Activated naive CD8-positive, alpha-beta T cell (primary cell): ENCODE results near the gene MYO7B.

Source experiments
- H3K27ac Mint-ChIP-seq: one replicate; pipeline ENCODE4 v1.8.0; 2021; ENCODE audit warnings: mixed read lengths
- H3K27me3 Mint-ChIP-seq: one replicate; pipeline ENCODE4 v1.8.0; 2021; ENCODE audit warnings: mixed read lengths
- H3K36me3 Mint-ChIP-seq: one replicate; pipeline ENCODE4 v1.8.0; 2021; ENCODE audit warnings: mixed read lengths
- H3K4me1 Mint-ChIP-seq: one replicate; pipeline ENCODE4 v1.8.0; 2021; ENCODE audit warnings: low read depth, mixed read lengths
- H3K4me3 Mint-ChIP-seq: one replicate; pipeline ENCODE4 v1.8.0; 2021; ENCODE audit warnings: mild to moderate bottlenecking, mixed read lengths
- H3K9me3 Mint-ChIP-seq: one replicate; pipeline ENCODE4 v1.8.0; 2021; ENCODE audit warnings: low read depth, mixed read lengths

The MYO7B gene

DNA sequence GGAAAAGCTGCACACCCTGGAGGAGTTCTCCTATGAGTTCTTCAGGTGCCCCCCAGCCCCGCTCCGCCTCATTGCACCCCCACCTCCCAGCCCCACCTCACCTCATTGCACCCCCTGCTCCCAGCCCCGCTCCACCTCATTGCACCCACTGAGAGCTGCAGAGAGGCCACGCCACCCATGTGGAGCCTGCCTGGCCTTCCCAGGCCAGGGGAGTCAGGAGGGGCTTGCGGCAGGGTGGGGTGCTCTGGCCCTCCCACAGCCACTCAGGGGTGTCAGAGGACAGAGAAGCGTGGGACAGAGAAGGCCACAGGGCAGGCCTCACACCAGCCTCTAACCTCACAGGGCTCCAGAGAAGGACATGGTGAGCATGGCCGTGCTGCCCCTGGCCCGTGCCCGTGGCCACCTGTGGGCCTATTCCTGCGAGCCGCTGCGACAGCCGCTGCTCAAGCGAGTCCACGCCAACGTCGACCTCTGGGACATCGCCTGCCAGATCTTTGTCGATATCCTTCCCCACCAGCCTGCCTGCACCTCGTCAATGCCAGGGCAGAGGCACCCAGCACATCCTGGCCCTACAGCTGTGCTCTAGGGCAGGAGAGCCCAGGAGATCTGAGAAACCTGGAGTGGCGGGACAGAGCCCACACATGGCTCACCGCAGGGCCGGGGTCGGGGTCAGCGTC is 95.5 kb downstream of the MYO7B start:
- H3K27me3 Mint-ChIP-seq = no peaks in the 10 kb centered on the region
- H3K4me1 Mint-ChIP-seq = peaks cover 23% of the 10 kb centered on the region
- no peaks in the 10 kb centered on the region for H3K36me3 Mint-ChIP-seq
- no peak overlapping the region for H3K4me3 Mint-ChIP-seq
- no peak overlapping the region for H3K27ac Mint-ChIP-seq
- H3K9me3 Mint-ChIP-seq = no peaks in the 10 kb centered on the region

DNA sequence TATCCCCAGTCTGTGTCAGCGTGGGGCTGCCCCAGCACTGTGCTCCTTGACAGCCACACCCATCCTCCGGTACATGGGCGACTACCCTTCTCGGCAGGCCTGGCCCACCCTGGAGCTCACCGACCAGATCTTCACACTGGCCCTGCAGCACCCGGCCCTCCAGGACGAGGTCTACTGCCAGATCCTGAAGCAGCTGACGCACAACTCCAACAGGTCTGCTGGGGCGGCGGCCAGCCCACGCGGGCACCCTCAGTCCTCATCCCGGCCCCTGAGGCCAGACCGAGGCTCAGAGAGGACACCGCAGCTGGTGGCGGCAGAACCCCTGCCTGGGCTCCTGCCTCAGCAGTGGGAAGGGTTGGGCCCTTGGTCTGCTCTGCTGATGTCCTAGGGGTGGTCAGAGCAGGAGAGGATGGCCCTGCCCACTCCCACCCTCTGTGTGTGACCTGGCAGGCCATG is 96.1 kb downstream of the MYO7B start:
- H3K27ac Mint-ChIP-seq = no peak overlapping the region

DNA sequence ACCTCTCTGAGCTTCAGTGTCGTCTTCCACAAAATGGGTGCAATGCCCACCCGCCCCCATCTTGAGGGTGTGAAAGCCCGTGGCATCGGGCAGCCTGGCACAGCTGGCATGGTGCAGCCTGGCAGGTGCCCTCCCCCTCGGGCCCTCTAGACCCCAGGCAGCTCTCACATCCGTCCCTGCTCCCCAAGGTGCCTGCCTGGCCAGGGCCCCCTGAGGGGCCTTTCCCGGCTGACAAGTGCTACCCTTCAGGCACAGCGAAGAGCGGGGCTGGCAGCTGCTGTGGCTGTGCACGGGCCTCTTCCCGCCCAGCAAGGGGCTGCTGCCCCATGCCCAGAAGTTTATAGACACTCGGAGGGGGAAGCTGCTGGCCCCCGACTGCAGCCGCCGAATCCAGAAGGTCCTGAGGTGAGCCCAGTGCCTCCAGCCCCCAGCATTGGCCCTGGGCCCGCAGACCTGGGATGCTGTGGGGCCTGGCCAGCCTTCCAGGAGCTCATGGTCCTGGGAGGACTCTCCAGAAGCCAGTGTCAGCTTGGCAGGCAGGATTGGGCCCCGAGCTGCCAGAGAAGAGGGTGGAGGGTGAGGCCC is 96.6 kb downstream of the MYO7B start:
- Mint-ChIP-seq H3K27me3 (no peaks in the 10 kb centered on the region), H3K4me1 (peaks cover 31% of the 10 kb centered on the region), H3K4me3 (no peak overlapping the region), H3K36me3 (no peaks in the 10 kb centered on the region), H3K27ac (no peak overlapping the region), H3K9me3 (no peaks in the 10 kb centered on the region)

More for the DNA sequence above, 96.1 kb downstream of the MYO7B start:
- no peaks in the 10 kb centered on the region for H3K36me3 Mint-ChIP-seq
- no peaks in the 10 kb centered on the region for H3K27me3 Mint-ChIP-seq
- peaks cover 27% of the 10 kb centered on the region for H3K4me1 Mint-ChIP-seq
- H3K4me3 Mint-ChIP-seq = no peak overlapping the region
- H3K9me3 Mint-ChIP-seq = no peaks in the 10 kb centered on the region

DNA sequence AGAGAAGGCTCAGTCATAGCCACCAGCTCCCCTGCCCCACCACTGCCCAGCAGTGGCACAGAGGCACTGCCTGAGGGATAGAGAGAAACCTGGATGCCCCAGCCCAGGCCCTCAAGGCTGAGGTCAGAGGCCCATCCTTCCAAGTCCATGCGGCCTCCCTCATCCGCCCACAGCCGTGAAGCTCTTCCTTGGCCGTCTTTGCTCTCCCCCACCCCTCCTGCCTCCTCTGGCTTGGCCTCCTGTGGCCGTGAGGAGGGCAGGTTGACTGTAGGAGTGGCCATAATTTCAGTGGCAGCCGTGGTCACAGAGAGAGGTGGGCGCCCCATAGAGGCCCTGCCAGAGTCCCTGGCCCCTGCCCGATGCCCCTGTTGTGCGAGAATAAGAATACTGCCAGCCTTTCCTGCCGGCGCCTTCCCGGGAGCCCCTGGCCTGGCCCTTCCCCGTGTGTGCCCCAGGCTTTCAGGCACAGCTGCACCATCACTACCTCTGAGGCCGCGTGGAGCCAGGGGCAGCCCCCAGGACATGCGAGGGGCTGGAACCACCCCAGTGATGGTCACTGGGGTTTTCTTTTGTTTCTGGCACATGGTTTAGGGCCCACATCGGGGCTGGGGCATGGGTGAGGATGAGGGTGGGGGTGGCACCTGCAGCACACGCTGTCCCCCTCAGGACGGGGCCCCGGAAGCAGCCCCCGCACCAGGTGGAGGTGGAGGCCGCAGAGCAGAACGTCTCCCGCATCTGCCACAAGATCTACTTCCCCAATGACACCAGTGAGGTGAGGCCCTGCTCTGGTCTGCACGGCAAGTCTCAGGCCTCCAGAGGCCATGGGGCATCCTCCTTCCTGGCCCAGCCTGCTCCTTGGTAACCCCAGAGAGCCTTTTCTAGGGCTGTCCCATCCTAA is 97.4 kb downstream of the MYO7B start:
- Mint-ChIP-seq H3K4me3 (no peak overlapping the region), H3K27me3 (no peaks in the 10 kb centered on the region), H3K36me3 (no peaks in the 10 kb centered on the region), H3K27ac (peak overlapping the region; percentile 72), H3K9me3 (no peaks in the 10 kb centered on the region), H3K4me1 (peaks cover 34% of the 10 kb centered on the region)

DNA sequence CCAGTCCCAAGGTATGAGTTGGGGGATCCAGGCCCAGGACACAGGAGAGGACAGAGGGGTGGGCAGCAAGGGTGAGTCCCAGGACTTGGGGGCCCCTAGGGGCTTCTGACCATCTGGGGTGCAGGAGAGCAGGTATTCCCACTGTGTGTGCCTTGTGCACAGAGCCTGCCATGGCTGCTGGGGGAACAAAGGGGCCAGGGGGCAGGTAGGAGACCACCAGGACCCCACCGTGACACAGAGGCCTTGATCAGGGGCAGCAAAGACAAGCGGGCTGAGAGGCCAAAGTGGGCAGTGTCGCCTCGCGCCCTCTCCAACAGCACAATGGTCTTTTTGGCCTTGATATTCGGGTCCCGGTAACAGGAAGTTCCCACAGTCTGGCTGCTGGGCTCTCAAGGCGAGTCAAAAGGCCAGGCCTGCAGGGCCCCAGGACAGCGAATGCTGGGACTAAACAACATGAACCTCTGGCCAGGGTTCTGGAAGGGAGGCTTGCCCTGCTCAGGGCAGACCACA is 98.1 kb downstream of the MYO7B start:
- no peaks in the 10 kb centered on the region for H3K36me3 Mint-ChIP-seq
- peaks cover 40% of the 10 kb centered on the region for H3K4me1 Mint-ChIP-seq
- no peaks in the 10 kb centered on the region for H3K27me3 Mint-ChIP-seq
- H3K9me3 Mint-ChIP-seq = no peaks in the 10 kb centered on the region
- no peak overlapping the region for H3K4me3 Mint-ChIP-seq
- H3K27ac Mint-ChIP-seq = peak overlapping the region; percentile 72

DNA sequence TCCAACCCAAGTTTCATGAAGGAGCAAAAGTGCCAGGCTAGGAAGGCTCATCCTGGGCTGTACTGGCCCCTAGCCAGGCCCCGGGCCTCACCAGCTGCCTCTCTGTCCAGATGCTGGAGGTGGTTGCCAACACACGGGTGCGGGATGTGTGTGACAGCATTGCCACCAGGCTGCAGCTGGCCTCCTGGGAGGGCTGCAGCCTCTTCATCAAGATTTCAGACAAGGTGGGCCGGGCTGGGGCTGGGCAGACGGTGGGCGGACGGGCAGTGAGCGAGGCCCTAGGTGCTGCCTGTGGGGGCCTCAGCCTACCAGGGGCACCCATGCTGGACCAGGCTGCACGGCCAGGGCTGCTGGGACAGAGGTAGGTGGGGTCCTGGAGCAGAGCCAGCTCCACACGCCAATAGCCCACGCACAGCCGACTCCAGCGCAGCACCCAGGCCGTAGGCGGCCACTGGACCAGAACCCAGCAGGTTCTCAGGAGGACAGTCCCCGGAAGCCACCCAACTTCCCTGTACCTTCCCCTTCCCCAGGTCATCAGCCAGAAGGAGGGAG is 98.7 kb downstream of the MYO7B start:
- Mint-ChIP-seq H3K9me3 (no peaks in the 10 kb centered on the region), H3K4me3 (no peak overlapping the region), H3K4me1 (peaks cover 46% of the 10 kb centered on the region), H3K27me3 (no peaks in the 10 kb centered on the region), H3K36me3 (no peaks in the 10 kb centered on the region), H3K27ac (peak overlapping the region; percentile 50)

DNA sequence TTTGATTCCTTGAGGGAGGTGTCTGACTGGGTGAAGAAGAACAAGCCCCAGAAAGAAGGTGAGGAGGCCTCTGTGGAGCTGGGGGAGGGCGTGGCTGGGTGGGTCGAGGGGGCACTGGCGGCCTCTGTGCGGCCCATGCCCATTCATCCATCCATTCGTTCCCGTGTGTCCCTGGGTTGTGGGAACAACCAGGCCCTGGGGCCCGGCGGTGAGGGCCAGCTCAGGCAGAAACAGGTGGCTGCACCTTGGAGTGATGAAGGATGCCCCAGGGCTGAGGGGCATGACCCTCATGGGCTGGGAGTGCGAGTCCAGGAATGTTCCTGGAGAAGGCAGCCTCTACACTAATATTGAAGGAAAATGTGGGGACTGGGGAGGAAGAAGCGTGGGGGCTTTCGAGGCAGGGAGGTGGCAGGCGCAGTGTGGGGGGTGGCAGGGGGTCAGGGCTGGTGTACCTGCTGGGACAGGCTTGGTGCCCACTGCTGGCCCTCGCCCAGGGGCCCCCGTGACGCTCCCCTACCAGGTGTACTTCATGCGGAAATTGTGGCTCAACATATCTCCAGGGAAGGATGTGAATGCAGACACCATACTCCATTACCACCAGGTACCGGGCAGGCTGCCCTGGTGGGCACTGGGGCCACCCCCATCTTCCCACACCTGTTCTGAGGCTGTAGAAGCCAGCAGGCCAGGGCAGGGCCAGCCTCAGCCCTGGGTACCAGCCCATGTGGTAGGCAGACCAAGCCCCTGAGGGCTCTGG is 99.3 kb downstream of the MYO7B start:
- H3K27me3 Mint-ChIP-seq = no peaks in the 10 kb centered on the region
- H3K4me1 Mint-ChIP-seq = peaks cover 52% of the 10 kb centered on the region
- H3K4me3 Mint-ChIP-seq = no peak overlapping the region
- no peaks in the 10 kb centered on the region for H3K9me3 Mint-ChIP-seq
- no peaks in the 10 kb centered on the region for H3K36me3 Mint-ChIP-seq
- no peak overlapping the region for H3K27ac Mint-ChIP-seq

DNA sequence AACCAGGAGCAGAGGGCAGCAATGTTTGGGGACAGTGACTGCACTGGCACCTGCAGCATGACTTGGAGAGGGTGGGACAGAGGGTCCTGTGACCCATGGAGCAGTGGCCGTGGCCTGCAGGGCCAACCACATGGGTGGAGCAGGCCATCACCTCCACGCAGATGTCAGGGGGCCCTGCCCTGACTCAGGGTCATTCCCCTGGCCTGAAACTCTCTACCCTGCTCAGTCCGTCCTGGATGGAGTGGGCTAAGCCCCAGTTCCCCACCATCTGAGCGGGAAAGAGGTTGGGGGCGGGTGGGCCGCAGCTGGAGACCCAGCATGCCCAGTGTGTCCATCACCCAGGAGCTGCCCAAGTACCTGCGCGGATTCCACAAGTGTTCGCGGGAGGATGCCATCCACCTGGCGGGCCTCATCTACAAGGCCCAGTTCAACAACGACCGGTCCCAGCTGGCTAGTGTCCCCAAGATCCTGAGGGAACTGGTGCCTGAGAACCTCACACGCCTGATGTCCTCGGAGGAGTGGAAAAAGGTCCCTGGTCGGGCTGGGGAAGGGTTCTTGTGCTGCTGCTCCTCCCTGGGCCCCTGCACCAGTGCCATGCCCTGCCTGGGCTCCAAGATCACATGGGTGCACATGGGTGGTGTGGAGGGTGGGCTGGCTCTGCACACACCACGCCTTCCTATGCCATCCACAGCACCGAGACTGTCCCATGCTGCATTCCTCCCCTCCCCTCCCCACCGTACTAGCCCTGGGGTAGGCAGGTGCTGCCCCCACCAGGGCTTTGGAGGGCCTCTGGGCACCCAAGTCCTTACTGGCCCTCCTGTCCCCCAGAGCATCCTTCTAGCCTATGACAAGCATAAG is 100.1 kb downstream of the MYO7B start:
- Mint-ChIP-seq H3K27me3 (no peaks in the 10 kb centered on the region), H3K9me3 (no peaks in the 10 kb centered on the region), H3K27ac (no peak overlapping the region), H3K36me3 (no peaks in the 10 kb centered on the region), H3K4me1 (peaks cover 52% of the 10 kb centered on the region), H3K4me3 (no peak overlapping the region)

DNA sequence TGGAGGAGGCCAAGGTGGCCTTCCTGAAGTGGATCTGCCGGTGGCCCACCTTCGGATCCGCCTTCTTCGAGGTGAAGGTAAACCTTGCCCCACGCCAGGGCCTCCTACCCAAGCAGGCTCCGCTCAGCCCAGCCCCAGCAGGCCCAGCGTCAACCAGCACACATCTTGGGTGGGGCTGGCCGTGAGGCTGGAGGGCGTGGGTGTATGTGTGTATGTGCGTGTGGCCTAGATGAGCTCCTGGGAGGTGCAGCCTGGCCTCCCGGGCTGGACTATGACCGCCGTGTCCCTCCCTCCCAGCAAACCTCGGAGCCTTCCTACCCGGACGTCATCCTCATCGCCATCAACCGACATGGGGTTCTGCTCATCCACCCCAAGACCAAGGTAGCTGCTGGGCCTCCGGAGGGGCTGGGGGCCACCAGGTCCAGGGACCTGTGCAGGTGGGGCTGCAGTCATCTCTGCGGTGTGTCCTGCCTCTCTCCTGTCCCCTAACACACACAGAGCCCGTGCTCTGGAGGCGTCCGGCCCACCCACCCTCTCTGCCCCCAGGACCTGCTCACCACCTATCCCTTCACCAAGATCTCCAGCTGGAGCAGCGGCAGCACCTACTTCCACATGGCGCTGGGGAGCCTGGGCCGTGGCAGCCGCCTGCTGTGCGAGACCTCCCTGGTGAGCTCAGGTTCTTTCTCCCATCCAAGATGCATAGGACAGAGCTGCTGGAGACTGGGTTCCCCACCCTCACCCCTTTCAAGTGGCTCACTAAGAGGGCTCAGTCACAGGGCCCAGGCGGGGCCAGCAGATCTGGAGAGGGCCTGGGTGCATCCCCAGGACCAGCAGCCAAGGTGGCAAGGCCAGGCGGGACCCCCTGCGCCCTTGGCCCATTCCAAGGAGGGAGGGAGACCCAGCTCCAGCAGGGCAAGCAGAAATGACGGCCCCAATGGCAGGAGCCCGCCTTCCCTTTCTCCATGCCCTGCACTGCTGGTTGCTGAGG is 101.1 kb downstream of the MYO7B start:
- Mint-ChIP-seq H3K27ac (peak overlapping the region; percentile 72), H3K9me3 (no peaks in the 10 kb centered on the region), H3K27me3 (no peaks in the 10 kb centered on the region), H3K36me3 (no peaks in the 10 kb centered on the region), H3K4me3 (no peak overlapping the region), H3K4me1 (peaks cover 53% of the 10 kb centered on the region)

DNA sequence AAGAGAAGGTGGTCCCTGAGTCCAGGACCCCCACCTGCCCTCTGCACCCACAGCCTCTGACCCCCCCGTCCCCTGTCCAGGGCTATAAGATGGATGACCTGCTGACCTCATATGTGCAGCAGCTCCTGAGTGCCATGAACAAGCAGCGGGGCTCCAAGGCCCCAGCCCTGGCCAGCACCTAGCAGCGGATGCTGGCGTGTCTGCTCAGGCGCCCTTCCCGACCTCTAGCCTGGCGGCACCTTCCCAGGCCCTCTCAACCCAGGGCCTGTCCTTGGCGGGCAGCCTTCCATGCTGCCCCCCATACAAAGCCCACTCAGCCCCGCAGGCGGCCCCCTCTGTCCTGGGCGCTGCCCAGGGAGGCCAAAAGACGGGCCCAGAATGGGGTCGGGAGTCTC is 101.8 kb downstream of the MYO7B start:
- no peaks in the 10 kb centered on the region for H3K9me3 Mint-ChIP-seq
- peaks cover 54% of the 10 kb centered on the region for H3K4me1 Mint-ChIP-seq
- no peak overlapping the region for H3K27ac Mint-ChIP-seq
- H3K4me3 Mint-ChIP-seq = no peak overlapping the region
- no peaks in the 10 kb centered on the region for H3K27me3 Mint-ChIP-seq
- H3K36me3 Mint-ChIP-seq = no peaks in the 10 kb centered on the region

DNA sequence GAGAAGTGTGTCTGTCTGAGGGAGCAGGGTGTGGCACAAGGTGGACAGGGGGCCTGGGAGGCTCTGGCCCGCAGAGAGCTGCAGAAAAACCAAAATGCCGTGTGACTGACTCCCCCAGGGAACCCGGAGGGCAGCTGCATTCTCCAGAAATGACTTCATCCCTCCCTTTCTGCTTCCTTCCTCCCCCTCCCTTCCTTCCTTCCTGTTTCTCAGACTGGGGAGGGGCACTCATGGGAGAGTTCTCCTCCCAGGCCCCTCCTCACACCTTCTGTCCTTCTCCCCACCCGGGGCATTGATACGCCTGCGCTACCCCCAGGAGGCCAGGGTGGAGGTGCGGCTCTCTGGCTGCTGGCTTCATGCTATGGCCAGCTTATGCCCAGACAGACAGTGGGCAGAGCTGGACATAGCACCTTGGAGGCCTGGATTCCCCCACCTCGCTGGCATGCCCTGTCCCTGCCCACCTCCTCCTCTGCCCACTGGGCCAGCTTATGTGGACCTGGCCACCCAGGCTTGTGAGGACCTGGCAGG is 102.3 kb downstream of the MYO7B start:
- H3K4me1 Mint-ChIP-seq = peaks cover 54% of the 10 kb centered on the region
- H3K4me3 Mint-ChIP-seq = peak overlapping the region; percentile 53
- H3K36me3 Mint-ChIP-seq = no peaks in the 10 kb centered on the region
- H3K27ac Mint-ChIP-seq = peak overlapping the region; percentile 73
- H3K9me3 Mint-ChIP-seq = no peaks in the 10 kb centered on the region
- no peaks in the 10 kb centered on the region for H3K27me3 Mint-ChIP-seq

DNA sequence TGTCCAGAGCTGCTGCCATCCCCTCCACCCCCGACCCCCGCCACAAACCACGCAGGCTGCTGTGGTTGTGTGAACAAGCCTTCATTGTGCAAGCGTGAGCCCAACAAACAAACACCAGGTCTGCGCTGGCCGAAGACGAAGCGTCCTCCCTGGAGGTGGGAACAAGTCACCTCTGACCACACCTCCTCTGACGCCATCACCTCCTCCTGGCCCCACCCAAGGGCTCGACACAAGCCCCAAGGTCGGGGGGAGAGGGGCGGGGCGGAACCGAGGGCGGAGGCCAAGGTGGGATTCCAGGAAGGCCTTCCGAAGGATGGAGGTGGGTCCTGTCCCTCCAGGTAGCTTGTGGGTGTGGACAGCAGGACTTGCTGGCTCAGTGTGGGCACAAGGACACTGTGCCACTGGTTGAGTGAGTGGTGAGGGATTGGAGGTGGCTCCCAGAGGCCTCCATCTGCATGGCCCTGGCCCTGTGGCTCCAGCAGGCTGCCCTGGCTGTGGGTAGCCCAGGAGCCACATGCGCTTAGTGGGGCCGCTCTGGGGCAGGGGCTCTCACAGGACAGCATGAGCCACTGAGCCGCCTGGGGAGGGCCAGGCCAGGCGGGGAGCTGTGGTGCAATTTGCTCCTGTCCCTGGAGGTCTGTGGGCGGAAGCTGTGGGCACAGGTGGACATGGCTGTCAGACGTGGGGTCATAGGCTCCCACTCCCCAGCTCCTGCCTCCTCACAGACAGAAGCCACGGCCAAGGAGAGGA is 103.1 kb downstream of the MYO7B start:
- H3K4me3 Mint-ChIP-seq = peak overlapping the region; percentile 10
- no peaks in the 10 kb centered on the region for H3K36me3 Mint-ChIP-seq

More for the DNA sequence above, 103.1 kb downstream of the MYO7B start:
- Mint-ChIP-seq H3K27me3 (no peaks in the 10 kb centered on the region), H3K9me3 (no peaks in the 10 kb centered on the region), H3K4me1 (peaks cover 53% of the 10 kb centered on the region), H3K27ac (peak overlapping the region; percentile 73)
